ENCODE measurements around the gene CSMD2. TPM values are rescaled to one million over a fixed set of nuclear protein-coding genes. Genes with fewer than 3 reads are reported as not detected.

The CSMD2 gene
- total RNA-seq, 2 experiments from 2014 or later: not detected

GRCh38 chr1:34037856-34038255 is 127.2 kb downstream of the CSMD2 start:
- POLR2A ChIA-PET: no interaction called here
- Histone ChIP-seq H3K79me2 (ENCODE audit: insufficient read depth, low read depth, low read length) (no peaks in the 10 kb centered on the region), H3K9me2 (ENCODE audit: insufficient read depth, low read length) (no peaks in the 10 kb centered on the region), H2AFZ (ENCODE audit: low read length) (no peak overlapping the region), H3K4me2 (ENCODE audit: low read length) (no peak overlapping the region), H3K9me3 (ENCODE audit: low read length) (no peaks in the 10 kb centered on the region), H3K4me1 (ENCODE audit: insufficient read depth, low read length, poor library complexity, severe bottlenecking) (no peaks in the 10 kb centered on the region), H4K20me1 (ENCODE audit: insufficient read depth, low read length) (no peaks in the 10 kb centered on the region), H3K36me3 (ENCODE audit: insufficient read depth, low read length) (no peaks in the 10 kb centered on the region), H3K27ac (ENCODE audit: low read depth, low read length, poor library complexity, severe bottlenecking) (no peak overlapping the region), H3K4me3 (ENCODE audit: low read depth, low read length, poor library complexity, severe bottlenecking) (no peak overlapping the region)
- no TSS peak for BruUV-seq (replicated peaks)
- no peak for DNase-seq (ENCODE audit: low spot score)
- intact Hi-C loops (cut with micrococcal nuclease; ENCODE audit: unreplicated experiment): no loop called here
- CTCF ChIA-PET (ENCODE audit: unreplicated experiment): no interaction called here
- no peak for TF ChIP-seq CTCF (conservative IDR thresholded peaks at IDR 0.05; ENCODE audit: low read length)
- TF ChIP-seq EZH2phosphoT487 (IDR thresholded peaks at IDR 0.05; ENCODE audit: borderline replicate concordance, low read depth, low read length): no peak

DNA sequence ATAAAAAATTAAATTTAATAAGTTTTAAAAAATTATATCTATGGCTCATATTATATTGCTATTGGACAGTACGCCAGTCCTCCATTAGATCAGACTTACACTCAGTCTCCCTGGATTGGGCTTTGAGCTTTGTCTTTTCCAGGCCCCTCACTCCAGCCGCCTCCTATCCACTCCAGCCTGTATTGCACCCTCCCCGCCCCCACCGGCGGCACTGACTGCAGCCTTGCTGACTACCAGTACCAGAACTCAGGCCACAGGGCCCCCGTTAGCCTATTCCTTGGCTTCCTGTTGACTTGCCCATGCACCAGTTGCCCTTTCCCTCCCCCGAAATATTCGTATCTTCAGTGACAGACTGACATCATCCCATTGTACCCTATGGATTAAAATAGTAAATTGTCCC is 127.9 kb downstream of the CSMD2 start:
- intact Hi-C loops (cut with micrococcal nuclease; ENCODE audit: unreplicated experiment): no loop called here
- Histone ChIP-seq H4K20me1 (ENCODE audit: insufficient read depth, low read length) (no peaks in the 10 kb centered on the region), H3K9me2 (ENCODE audit: insufficient read depth, low read length) (no peaks in the 10 kb centered on the region), H3K4me2 (ENCODE audit: low read length) (no peak overlapping the region), H3K79me2 (ENCODE audit: insufficient read depth, low read depth, low read length) (no peaks in the 10 kb centered on the region), H3K4me3 (ENCODE audit: low read depth, low read length, poor library complexity, severe bottlenecking) (no peak overlapping the region), H3K4me1 (ENCODE audit: insufficient read depth, low read length, poor library complexity, severe bottlenecking) (no peaks in the 10 kb centered on the region), H3K27ac (ENCODE audit: low read depth, low read length, poor library complexity, severe bottlenecking) (no peak overlapping the region), H3K9me3 (ENCODE audit: low read length) (no peaks in the 10 kb centered on the region), H2AFZ (ENCODE audit: low read length) (no peak overlapping the region), H3K36me3 (ENCODE audit: insufficient read depth, low read length) (no peaks in the 10 kb centered on the region)
- no peak for TF ChIP-seq EZH2phosphoT487 (IDR thresholded peaks at IDR 0.05; ENCODE audit: borderline replicate concordance, low read depth, low read length)
- no peak for TF ChIP-seq CTCF (conservative IDR thresholded peaks at IDR 0.05; ENCODE audit: low read length)
- CTCF ChIA-PET (ENCODE audit: unreplicated experiment): no interaction called here
- POLR2A ChIA-PET: no interaction called here
- DNase-seq (ENCODE audit: low spot score): no peak
- no TSS peak for BruUV-seq (replicated peaks)

GRCh38 chr1:34034036-34034435 is 131.0 kb downstream of the CSMD2 start:
- CTCF ChIA-PET (ENCODE audit: unreplicated experiment): no interaction called here
- POLR2A ChIA-PET: no interaction called here
- Histone ChIP-seq H3K27ac (ENCODE audit: low read depth, low read length, poor library complexity, severe bottlenecking) (no peak overlapping the region), H3K4me2 (ENCODE audit: low read length) (no peak overlapping the region), H3K4me1 (ENCODE audit: insufficient read depth, low read length, poor library complexity, severe bottlenecking) (no peaks in the 10 kb centered on the region), H3K79me2 (ENCODE audit: insufficient read depth, low read depth, low read length) (no peaks in the 10 kb centered on the region), H3K4me3 (ENCODE audit: low read depth, low read length, poor library complexity, severe bottlenecking) (no peak overlapping the region), H2AFZ (ENCODE audit: low read length) (no peak overlapping the region), H4K20me1 (ENCODE audit: insufficient read depth, low read length) (no peaks in the 10 kb centered on the region), H3K36me3 (ENCODE audit: insufficient read depth, low read length) (no peaks in the 10 kb centered on the region), H3K9me3 (ENCODE audit: low read length) (no peaks in the 10 kb centered on the region), H3K9me2 (ENCODE audit: insufficient read depth, low read length) (no peaks in the 10 kb centered on the region)
- DNase-seq (ENCODE audit: low spot score): no peak
- no TSS peak for BruUV-seq (replicated peaks)
- intact Hi-C loops (cut with micrococcal nuclease; ENCODE audit: unreplicated experiment): no loop called here
- no peak for TF ChIP-seq CTCF (conservative IDR thresholded peaks at IDR 0.05; ENCODE audit: low read length)
- no peak for TF ChIP-seq EZH2phosphoT487 (IDR thresholded peaks at IDR 0.05; ENCODE audit: borderline replicate concordance, low read depth, low read length)
